Liver (tissue), 3 donors: ENCODE measurements around the gene THBD.

ENCODE experiments used
- CTCF ChIP-seq: fragments of 150-350 bp; IDR thresholded peaks from 2 replicates; pipeline ENCODE4 v1.5.1; 2017; ENCODE audit warnings: improper control_type of control experiment, low read depth, low read length; ENCODE audit not compliant: missing input control
- RXRA ChIP-seq, 2 donors: IDR thresholded peaks; 2 replicates each; pipeline ENCODE4 v1.6.1; 2017 to 2018; ENCODE audit warnings: antibody characterized with exemption in 2 of 2, mild to moderate bottlenecking in 1 of 2
- SP1 ChIP-seq: IDR thresholded peaks from 2 replicates; pipeline ENCODE4 v1.6.1; 2018; ENCODE audit warnings: antibody characterized with exemption, mild to moderate bottlenecking
- TAF1 ChIP-seq: conservative IDR thresholded peaks from 2 replicates; pipeline ENCODE4 v1.6.1; 2016; ENCODE audit warnings: antibody characterized with exemption, mild to moderate bottlenecking
- YY1 ChIP-seq: IDR thresholded peaks from 2 replicates; pipeline ENCODE4 v1.6.1; 2016; ENCODE audit warnings: antibody characterized with exemption, mild to moderate bottlenecking
- TF ChIP-seq, protein P1 (sequence below): IDR thresholded peaks from 2 replicates; pipeline ENCODE4 v1.6.1; 2016; ENCODE audit warnings: antibody characterized with exemption
- TF ChIP-seq, protein P2 (sequence below): IDR thresholded peaks from 2 replicates; pipeline ENCODE4 v1.6.1; 2016; ENCODE audit warnings: antibody characterized with exemption, mild to moderate bottlenecking
- TF ChIP-seq, protein P3 (sequence below): IDR thresholded peaks from 2 replicates; pipeline ENCODE4 v1.6.1; 2016; ENCODE audit warnings: antibody characterized with exemption
- donor health status: healthy.
- donor health status: healthy.

DNA sequence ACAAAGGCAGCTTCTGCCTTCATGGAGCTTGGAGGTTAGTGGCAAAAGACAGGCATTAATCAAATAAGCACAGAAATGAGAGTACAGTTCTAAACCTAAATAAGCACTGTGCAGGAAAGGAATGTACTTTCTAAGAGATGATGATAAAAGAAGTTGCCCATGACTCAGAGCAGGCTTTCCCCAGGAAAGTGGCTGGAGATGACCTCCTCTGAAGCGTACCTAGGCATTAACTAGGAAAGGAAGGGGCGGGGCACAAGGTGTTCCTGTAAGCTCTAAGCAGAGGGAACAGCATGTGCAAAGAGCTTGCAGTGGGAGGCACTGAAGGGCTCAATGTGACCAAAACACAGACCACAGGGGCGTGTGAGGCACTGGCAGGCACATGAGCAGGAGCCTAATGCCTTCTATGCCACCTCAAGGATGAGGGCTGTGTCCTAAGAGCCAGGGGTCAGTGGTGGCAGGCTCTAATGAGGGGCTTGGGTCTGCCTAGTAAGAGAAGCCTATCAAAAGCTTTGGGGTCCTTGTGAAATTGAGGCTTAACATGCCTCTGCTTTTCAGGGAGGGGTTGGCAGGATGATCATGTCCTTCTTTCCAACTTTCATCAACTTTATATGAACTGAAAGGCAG lies 9.5 kb downstream of the THBD start:
- TF ChIP-seq SP1: no peak
- TF ChIP-seq, protein P1, sequence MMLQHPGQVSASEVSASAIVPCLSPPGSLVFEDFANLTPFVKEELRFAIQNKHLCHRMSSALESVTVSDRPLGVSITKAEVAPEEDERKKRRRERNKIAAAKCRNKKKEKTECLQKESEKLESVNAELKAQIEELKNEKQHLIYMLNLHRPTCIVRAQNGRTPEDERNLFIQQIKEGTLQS: no peak
- TF ChIP-seq CTCF: no peak
- no peak for TF ChIP-seq TAF1
- TF ChIP-seq, protein P2, sequence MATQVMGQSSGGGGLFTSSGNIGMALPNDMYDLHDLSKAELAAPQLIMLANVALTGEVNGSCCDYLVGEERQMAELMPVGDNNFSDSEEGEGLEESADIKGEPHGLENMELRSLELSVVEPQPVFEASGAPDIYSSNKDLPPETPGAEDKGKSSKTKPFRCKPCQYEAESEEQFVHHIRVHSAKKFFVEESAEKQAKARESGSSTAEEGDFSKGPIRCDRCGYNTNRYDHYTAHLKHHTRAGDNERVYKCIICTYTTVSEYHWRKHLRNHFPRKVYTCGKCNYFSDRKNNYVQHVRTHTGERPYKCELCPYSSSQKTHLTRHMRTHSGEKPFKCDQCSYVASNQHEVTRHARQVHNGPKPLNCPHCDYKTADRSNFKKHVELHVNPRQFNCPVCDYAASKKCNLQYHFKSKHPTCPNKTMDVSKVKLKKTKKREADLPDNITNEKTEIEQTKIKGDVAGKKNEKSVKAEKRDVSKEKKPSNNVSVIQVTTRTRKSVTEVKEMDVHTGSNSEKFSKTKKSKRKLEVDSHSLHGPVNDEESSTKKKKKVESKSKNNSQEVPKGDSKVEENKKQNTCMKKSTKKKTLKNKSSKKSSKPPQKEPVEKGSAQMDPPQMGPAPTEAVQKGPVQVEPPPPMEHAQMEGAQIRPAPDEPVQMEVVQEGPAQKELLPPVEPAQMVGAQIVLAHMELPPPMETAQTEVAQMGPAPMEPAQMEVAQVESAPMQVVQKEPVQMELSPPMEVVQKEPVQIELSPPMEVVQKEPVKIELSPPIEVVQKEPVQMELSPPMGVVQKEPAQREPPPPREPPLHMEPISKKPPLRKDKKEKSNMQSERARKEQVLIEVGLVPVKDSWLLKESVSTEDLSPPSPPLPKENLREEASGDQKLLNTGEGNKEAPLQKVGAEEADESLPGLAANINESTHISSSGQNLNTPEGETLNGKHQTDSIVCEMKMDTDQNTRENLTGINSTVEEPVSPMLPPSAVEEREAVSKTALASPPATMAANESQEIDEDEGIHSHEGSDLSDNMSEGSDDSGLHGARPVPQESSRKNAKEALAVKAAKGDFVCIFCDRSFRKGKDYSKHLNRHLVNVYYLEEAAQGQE: no peak
- TF ChIP-seq, protein P3, sequence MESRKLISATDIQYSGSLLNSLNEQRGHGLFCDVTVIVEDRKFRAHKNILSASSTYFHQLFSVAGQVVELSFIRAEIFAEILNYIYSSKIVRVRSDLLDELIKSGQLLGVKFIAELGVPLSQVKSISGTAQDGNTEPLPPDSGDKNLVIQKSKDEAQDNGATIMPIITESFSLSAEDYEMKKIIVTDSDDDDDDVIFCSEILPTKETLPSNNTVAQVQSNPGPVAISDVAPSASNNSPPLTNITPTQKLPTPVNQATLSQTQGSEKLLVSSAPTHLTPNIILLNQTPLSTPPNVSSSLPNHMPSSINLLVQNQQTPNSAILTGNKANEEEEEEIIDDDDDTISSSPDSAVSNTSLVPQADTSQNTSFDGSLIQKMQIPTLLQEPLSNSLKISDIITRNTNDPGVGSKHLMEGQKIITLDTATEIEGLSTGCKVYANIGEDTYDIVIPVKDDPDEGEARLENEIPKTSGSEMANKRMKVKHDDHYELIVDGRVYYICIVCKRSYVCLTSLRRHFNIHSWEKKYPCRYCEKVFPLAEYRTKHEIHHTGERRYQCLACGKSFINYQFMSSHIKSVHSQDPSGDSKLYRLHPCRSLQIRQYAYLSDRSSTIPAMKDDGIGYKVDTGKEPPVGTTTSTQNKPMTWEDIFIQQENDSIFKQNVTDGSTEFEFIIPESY: no peak
- no peak for TF ChIP-seq RXRA (IDR thresholded peaks at IDR 0.05)
- TF ChIP-seq YY1: no peak
